ENCODE measurements around the gene EXOC3L2.

DNA sequence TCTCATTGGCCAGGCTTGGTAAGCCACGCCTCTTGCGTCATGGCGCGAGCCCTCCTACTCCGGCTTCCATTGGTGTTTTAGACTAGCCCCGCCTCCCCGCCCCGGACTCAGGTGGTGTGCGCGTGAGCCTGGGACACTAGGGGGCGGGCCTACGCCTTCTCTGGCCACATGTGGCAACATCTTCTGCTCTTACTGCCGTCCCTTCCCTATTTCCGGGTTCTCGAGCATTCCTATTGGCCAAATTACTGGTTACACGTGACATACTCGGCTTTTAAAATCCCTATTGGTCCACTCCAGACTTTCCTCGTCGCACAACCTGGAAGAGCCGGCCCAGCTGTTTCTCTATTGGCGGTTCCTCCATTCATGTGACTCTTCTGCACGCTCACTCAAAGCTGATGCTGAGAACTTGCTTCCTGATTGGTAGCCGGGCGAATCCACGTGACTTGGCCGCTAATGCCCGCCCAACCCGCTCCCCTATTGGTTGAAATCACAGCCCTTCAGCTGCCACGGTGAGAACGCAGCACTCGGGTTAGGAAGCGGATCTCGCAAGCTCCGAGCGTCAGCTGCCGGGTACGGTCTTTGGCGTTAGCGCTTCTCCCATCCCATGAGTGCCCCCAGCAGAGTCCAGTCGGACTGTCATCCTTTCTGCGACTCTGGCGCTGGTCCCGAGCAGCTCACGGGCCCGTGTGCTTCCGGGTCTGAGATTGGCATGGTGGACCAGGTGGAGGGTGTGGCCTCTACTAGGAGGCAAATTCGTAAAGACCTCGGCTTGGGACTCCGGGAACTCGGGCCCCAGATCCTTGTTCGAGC lies 66.7 kb downstream of the EXOC3L2 start, which contains the start of gene BLOC1S3:
- TF ChIP-seq POLR2AphosphoS5 (IDR thresholded peaks at IDR 0.05) (peak; percentile 25 to 90 (median 79)), POLR2A (IDR thresholded peaks at IDR 0.05) (peak in 1 of 2 donors; percentile 71), CTCF (IDR thresholded peaks at IDR 0.05) (peak in 1 of 2 donors; percentile 36), EP300 (IDR thresholded peaks at IDR 0.05) (no peak)
